CD4-positive, alpha-beta T cell treated with Interleukin-15 for 4 hours (primary cell): Measurements from ENCODE around the gene TPRN.
A peak's percentile ranks its signal among the peaks of the same experiment; 100 is the strongest.

Experiments used
- DNase-seq: peaks from one replicate; pipeline ENCODE4 v3.0.0-alpha.2; 2020; ENCODE audit warnings: low spot score

TPRN gene

DNA sequence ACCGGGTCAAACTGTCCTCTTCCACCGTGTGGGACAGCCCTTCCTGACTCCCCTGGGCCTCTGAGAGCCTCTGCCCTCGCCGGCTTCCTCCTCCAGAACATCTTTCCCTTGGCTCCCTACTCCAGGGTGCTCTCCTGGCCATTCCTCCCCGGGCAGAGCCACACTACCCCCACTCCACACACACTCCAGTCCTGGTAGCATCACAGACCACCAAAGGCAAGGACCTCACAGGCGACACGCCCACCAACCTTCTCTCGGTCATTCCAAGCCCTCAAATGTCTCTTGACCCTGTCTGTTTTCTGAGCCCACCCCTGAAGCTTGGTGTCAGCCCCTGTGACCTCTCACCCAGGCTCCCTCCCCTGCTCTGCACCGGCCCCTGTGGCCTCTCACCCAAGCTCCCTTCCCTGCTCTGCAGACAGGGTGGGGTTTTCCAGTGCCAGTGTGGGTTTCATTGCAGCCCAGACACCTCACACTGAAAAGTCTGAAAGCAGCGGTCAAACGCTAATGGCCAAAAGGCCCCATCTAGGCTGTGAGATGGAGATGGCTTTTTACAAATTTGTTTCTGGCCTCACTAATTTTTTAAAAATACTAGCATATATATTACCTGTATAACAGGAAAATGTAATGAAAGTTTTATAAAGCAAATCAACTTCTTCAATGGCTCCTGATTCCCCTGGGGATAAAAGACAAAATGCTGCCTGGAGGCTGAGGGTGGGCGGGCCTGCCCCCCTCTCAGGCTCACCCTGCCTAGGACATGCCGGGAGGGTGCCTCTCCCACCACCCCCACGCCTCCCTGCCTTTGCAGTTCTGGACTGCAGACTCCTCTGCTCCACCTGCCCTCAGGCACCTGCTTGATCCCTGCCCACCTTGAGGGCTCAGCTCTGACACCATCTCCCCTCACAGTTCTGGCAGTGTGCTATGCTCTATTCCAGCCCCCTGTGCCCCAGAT lies 41.2 kb downstream of the TPRN start:
- no peak for DNase-seq

DNA sequence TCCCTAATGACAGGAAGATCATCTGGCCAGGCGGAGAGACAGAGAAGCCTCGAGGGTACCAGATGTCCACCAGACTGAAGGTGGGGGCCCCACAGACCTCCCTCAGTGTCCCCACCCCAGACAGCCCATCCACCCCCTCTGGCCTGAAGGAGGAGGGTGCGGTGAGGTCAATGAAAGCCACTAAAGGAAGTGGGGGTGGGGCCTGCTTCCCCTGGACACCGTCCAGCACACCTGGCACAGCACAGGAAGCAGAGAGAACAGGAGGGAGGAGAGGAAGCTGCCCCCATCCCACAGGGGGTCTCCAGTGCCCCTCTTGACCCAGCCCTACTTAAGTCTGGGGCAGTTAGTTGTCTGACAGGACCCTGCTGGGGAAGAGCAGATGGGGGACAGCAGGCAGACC lies 41.9 kb downstream of the TPRN start:
- no peak for DNase-seq

DNA sequence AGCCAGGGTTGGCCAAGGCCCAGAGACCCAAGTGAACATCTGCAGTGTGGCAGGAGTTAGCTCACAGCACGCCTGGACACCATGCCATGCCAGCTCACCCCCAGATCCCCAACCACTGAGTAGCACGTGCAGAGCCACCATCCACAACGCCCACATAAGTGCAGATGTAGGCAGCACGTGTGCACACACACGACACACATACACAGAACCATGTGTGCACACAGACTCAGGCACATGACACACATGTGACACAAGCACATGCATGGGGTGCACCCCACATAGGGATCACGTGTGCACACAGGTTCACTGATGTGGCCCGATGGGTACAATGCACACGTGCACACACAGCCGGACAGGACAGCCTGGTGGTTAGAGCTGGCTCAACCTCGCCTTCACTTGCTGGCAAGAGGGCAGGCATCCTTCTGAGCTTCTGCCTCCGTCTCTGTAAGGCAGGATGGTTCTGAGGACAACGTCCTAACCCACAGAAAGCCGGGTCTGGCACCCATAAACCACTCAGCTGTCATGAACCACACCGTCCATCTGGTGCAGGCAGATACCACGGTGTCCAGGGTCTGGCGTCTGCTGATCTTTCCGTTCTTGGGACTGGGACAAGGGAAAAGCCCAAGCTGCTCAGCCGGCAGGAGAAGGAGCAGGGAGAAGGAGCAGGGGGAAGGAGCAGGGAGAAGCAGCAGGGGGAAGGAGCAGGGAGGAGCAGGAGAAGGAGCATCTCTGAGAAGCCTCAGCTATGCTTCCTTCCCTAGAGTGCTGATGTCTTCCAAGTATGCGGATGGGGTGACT lies 42.7 kb downstream of the TPRN start:
- DNase-seq = no peak

DNA sequence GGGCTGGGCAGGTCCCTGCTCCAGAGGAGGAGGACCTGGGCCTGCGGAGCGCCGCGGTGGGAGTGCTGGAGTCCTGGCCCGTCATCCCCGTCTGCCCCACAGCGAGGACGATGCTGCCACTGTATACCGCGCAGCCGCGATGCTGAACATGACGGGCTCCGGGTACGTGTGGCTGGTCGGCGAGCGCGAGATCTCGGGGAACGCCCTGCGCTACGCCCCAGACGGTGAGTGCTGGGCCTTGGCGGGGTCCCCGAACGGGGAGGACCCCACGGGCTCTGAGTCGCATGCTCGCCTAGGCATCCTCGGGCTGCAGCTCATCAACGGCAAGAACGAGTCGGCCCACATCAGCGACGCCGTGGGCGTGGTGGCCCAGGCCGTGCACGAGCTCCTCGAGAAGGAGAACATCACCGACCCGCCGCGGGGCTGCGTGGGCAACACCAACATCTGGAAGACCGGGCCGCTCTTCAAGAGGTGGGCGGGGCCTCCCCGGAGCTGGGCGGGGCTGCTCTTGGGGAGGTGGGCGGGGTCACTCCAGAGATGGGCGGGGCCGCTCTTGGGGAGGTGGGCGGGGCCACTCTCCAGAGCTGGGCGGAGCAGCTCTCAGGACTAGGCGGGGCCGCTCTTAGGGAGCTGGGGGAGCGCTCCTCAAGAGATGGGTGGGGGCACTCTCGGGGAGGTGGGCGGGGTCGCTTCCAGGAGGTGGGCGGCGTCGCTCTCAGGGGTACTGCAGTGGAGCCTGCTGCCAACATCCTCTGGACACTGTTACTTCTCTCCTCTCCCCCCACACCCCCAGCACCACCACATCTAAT lies 43.8 kb downstream of the TPRN start:
- peak; percentile 30 for DNase-seq

DNA sequence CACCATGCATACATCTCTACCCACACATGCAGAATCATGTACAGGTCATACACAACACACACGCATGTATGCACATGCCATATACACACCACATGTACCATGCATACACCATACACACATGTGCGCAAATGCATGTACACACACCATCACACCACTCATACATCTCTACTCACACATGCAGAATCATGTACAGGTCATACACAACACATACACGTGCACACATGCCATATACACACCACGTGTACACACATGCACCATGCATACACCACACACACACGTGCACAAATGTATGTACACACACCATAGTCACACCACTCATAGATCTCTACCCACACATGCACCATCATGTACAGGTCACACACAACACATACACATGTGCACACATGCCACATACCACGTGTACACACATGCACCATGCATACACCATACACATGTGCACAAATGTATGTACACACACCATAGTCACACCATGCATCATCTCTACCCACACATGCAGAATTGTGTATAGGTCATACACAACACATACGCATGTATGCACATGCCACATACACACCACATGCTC lies 47.6 kb downstream of the TPRN start:
- no peak for DNase-seq

DNA sequence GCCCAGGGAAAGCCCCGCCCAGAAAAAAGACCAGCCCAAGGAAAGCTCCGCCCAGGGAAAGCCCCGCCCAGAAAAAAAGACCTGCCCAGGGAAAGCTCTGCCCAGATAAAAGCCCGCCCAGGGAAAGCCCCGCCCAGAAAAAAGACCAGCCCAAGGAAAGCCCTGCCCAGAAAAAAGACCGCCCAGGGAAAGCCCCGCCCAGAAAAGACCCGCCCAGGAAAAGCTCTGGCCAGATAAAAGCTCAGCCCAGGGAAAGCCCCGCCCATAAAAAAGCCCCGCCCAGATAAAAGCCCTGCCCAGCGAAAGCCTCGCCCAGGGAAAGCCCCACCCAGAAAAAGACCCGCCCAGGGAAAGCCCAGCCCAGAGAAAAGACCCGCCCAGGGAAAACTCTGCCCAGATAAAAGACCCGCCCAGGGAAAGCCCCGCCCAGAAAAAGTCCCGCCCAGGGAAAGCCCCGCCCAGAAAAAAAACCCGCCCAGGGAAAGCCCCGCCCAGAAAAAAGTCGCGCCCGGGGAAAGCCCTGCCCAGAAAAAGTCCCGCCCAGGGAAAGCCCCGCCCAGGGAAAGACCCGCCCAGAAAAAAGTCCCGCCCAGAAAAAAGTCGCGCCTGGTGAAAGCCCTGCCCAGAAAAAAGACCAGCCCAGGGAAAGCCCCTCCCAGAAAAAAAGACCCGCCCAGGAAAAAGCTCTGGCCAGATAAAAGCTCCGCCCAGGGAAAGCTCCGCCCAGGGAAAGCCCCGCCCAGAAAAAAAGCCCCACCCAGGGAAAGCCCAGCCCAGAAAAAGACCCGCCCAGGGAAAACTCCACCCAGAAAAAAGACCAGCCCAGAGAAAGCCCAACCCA lies 49.7 kb downstream of the TPRN start:
- DNase-seq = peak; percentile 50

DNA sequence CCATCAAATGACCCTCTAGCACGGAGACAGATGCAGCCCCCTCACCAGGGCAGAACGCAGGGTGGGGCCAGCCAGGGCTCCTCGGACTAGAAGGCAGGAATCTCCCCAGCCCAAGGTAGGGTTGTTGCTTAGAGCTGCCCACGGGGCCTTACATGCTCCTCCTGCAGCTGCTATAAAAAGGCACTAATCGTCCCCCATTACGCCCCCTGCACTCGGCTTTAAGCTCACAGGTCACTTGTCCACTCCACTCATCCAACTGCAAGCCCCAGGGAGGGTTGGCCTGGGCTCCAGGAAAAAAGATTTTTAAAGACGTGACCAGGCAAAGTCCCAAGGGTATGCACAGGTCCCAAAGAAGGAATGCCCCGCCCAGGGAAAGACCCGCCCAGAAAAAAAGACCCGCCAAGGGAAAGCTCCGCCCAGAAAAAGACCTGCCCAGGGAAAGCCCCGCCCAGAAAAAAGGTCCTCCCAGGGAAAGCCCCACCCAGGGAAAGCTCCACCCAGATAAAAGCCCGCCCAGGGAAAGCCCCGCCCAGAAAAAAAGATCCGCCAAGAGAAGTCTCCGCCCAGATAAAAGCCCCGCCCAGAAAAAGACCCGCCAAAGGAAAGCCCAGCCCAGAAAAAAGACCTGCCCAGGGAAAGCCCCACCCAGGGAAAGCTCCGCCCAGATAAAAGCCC lies 50.5 kb downstream of the TPRN start:
- no peak for DNase-seq

DNA sequence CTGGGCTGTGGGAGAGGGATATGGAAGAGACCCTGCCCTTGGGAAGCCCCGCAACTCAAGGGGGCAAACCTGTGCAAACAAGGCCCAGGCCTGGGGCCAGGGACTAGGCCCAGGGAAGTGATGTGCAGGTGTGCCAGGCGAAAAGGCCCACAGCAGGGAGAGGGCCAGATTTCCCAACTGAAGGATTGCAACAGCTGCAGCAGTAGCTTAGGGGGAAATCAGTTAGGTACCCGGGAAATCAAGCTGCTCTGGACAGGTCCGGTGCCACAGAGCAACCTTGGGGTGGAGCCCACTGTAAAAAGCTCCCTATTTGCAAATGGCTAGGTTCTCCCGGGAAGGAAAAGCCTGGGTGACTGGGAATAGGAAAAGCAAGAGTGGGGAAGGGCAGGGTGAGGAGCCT lies 51.2 kb downstream of the TPRN start:
- DNase-seq = no peak

DNA sequence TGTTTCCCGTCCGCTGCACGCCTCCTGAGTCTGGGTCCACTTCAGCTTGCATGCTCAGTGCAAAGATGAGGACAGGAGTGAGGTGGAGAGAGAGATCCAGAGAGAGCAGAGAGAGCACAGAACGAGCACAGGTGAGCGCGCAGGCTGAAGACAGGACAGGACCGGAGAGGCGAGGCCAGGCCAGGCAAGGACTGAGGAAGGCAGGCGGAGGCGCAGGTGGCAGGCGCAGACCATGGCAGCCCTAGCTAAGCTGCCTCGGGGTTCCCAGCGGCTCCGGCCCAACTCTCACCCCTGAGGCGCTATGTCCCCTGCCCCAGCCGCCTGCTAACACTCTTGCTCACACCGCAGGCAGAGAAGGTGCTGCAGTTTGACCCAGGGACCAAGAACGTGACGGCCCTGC lies 51.9 kb downstream of the TPRN start:
- DNase-seq = no peak

DNA sequence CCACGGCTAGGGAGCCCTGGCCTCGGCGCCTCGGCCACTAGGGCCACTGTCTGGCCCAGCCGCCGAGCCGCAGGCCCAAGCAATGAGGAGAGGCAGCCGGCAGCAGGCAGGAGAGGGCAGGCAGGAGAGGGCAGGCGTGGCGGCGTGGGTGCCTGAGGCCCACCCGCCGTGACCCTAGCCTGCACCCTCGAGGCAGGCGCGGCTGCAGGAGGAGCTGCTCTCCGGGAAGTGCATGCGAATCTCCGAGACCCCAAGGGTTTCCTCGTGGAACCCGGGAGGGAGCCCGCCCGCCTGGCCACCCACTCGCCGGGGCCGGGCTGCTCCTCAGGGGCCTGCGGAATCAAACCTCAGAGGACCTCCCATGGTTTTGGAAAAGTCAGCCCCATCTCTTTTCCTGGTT lies 52.3 kb downstream of the TPRN start:
- no peak for DNase-seq

DNA sequence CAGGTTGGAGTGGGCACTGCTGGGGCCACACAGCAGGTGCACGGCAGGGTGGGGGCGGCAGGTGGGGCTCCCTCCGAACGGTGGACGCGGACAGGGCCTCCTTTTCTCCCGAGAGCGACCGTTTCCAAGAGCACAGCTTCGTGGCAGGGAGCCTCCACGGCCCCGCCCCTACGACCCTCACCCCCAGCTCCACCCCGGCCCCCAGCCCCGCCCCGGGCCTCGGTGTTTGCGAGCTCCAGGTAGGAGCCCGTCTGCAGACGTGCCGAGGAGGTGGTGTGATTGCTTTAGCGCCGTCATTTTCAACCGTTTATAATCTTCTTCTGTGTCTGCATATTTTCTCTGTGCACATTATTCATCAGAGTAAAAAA lies 52.8 kb downstream of the TPRN start:
- no peak for DNase-seq

DNA sequence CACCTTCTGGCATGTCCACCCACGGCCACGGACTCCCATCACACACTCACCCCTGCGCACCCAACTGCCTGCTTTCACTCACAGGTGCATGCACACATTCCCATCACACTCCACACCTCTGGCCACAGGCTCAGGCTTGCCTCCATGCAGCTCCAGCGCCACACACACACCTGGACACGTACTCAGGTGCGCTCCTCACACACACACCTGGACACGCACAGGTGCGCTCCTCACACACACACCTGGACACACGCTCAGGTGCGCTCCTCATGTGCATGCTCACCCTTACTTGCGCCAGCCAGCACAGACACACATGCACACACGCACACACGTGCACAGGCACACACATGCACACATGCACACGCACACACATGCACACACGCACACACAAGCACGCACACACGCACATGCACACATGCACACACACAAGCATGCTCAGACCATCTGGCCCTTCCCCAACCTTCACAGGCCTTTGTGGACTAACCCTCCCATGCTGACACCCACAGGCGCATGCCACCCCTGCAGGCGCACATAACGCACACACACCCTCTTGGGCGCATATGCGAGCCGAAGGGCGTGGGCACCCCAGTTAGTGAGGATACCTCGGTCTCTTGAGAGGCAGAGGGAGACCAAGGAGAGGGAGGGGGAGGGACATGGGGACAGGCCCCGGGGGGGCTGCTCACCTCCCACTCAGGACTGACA lies 53.3 kb downstream of the TPRN start:
- no peak for DNase-seq

DNA sequence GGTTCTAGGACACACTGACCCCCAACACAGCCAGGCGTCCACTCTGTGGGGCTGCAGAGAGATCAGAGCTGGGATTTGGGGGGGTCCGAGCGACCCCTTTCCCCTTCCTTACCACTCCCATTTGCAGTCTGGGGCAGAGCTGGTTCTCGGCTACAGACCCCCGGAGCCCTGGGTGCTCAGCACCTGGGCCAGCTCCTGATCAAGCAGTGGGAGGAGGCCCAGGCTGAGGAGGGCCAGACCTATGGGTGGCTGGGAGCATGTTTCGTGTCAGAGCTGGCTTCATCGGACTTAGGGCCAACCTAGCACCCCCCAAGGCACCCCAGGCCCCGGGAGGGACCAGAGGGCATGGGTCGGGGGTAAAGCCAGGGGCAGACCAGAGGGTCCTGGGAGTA lies 54.0 kb downstream of the TPRN start:
- DNase-seq = no peak

DNA sequence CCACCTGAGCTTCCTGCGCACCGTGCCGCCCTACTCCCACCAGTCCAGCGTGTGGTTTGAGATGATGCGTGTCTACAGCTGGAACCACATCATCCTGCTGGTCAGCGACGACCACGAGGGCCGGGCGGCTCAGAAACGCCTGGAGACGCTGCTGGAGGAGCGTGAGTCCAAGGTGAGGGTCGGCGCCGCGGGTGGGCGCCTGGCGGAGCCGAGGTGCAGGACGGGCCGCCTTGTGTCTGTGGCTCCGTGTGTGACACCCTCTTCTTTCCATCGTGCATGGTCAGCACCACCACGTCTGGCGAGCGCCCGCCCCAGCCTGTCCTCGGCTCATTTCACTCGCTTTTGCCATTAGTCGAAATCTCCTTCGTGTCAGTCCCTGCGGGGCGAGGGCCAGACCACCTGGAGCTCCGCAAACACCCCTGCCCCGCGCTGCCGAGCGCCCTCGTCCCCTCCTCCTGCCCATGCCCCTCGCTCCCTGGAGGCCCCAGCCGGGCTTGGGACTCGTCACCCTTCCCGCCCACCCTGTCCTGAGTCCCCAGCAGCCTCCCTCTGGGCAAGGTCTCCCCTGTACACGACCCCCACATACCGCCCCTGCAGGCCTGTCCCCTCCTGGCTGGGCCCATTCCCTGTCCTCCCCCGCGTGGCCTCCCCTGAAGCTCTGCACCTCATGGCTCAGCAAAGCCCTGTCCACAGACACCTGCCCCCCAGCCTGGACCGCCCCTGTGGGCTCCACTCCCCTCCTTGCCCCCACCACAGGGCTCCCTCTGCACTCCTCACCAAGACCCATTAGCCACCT lies 54.6 kb downstream of the TPRN start:
- no peak for DNase-seq

DNA sequence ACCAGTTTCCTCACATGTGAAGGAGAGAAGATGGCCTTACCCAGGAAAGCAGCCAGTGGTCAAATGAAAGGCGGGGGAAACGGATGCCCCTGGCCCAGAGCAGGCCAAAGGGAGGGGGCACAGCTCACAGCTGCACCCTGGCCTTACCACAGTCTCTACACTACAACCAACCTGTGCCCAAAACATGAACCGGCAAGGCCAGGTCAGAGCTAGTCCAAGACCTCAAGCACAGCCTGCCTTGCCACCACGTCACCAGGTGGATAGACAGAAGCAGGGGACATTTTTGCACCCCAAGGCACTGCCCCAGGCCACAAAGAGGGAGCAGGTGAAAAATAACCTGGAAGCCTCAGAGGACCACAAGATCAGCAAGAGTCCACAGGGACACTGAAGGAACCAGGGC lies 57.1 kb downstream of the TPRN start:
- DNase-seq = no peak

DNA sequence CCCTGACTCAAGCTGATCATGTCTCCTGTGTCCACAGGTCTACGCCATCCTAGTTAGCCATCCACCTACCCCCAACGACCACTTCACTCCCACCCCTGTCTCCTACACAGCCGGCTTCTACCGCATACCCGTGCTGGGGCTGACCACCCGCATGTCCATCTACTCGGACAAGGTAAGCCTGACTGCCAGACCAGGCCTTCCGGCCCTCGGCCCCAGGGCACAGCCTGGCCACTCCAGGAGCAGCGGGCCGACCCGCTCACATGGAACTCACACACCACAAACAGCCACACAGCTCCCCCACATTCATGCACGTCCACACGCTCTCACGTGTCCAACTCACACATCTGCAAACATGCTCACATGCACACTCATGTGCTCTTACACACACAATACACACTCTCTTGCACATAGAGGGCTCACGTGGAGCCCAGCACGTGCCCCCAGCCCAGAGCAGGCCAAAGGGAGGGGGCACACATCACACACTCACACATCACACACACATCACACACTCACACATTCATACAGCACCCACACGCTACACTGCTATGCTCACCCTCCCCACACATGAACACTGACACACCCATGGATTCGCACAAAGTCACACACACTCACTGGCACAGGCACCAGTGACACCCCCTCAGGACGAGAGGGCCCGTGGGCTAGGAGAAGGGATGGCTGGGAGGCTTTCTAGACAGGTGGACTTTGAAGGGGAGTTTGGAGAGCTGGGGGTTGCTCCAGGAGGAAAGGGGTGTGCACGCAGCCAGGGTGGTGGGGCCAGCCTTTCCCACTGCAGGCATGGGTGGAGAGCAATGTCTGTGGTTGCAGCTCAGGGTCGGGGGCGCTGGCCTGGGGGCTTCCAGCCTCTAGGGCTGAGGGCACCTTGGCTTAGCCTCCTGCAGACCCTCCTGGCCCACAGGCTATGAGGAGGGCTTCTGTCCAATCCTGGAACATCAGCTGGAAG lies 58.3 kb downstream of the TPRN start:
- no peak for DNase-seq
